Medulla oblongata (tissue), 1 donor: ENCODE results near the gene LNPEP.
"Not testable (repeated sequence)": the region's sequence is repeated elsewhere in the genome, so short reads cannot be mapped to it uniquely, and the experiment has no call there.

Experiments
- DNase-seq: peaks from one replicate; pipeline ENCODE4 v3.0.0-alpha.2; 2015; ENCODE audit errors: extremely low spot score

Gene LNPEP

DNA sequence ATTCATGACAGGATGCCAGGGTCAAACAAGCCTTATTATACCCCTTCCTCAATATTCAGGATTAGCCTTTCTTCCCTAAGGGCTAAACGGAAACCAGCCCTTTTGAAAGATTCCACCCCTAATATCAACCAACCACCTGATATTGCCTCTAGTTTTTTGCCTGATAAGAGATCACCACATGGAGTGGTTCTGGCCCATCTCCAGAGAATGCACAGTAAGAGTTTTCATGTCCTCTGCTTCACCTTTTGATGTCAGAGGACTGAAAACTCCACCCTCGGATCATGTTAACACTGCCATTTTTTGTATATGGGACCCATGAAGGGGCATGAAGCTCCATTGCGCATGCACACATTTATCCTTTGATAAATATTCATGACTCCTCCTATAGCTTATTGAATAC is 5.8 kb upstream of the LNPEP start:
- DNase-seq: no peak

DNA sequence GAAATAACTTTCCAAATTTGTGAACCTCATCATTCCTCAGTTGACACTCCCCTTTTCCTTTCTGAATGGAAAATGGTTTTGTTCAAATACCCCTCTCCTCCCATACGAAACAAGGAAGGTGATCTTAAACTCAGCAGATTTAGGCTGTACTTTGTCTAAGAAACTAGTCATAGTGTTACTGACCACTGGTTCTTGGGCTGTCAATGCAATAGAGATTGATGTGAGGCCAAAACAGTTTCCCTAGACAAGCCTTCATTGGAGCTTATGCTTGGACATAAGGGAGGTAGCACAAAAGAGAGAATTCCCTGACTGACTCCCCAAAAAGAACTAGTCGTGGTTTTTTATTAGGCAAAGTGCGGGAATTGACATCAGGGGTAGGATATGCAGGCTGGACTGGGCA is 5.3 kb upstream of the LNPEP start:
- no peak for DNase-seq

GRCh38 chr5:96931037-96931436 is 4.8 kb upstream of the LNPEP start:
- not testable (repeated sequence) for DNase-seq

- DNase-seq: peak; percentile 74
These were observed 4.3 kb upstream of the LNPEP start for GRCh38 chr5:96931605-96932004.

GRCh38 chr5:96932026-96932425 is 3.9 kb upstream of the LNPEP start:
- DNase-seq: no peak

- no peak for DNase-seq
These were observed 1.8 kb upstream of the LNPEP start for GRCh38 chr5:96933764-96934707.

DNA sequence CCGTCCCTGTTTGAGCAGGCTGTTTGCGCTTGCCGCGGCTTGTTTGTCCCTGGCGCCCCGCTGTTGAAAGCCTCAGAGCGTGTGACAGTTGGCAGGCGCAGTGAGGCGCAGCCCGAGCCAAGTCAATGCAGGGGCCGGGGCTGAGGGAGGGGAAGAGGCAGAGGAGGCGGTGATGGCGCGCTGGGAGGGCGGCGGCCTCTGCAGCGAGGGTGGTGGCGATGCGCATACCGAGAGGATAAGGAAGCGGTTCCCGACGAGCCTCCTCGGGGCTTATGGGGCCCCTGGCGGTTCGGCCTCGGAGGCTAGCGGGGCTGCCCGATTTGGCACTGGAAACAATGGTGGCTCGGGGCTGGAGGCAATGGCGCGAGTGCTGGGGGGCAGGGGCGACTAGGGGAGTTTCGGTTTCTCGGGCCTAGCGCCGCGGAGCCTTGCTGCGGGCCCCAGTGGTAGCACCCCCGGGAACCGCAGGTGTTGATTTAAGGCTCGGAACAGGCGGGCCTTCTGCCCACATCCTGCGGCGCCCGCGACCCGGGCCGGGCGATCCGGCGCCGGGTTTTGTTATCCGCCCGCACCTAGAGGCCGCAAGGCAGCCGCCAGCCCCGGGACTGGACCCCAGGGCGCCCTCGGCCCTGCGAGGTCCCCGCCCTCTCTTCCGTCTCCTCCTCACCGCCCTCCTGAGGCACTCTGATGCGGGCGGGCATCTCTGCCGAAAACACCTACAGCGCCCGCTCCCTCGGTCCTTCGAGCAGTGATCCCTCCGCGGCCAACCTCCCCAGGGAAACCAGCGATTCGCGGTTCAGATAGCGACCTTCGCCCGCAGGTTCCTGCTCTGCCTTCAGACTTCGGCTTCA is 947 bp upstream of the LNPEP start:
- DNase-seq: peak; percentile 94

DNA sequence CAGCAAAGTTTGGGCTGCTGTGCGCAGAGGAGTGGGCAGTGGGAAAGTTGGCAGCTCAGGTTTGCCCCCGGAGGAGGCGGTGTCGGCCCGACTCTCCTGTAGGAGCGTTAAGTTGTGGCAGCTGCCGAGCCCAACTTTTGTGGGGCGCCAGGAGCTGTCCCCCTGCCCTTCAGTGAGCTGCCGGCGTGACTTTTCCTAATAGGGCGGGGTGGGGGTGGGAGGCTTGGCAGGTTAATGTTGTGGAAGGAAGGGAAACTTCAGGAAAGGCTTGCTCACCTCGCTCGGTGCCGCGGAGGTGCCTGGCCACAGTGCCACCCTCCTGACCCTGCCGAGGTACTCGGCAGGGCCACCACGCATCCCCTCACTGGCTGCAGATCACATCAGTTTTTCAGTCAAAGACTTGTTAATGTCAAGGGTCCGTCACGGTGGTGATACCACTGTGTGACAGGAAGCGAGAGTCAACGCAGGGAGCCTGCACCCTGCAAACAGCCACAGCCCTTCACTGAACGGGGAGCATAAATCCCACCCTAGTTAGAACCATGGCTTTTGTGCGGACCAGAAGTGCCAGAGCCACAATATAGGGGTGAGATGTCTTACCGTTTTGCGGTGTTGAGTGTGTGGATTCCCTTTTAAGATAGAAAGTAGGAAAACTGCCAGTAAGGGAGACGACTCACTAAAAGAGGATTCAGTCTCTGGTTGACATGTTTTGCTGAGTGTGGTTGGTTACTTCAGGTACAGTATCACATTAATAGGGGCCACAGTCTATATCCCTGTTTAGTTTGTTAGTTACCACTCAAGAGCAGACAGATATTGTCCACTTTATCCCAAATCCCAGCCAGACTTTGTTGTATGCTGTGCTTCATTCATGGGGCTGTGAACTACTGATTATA is 796 bp downstream of the LNPEP start:
- DNase-seq: peak; percentile 75

GRCh38 chr5:96940586-96940985 is 4.7 kb downstream of the LNPEP start:
- DNase-seq: no peak

GRCh38 chr5:96941140-96941539 is 5.3 kb downstream of the LNPEP start:
- no peak for DNase-seq

DNA sequence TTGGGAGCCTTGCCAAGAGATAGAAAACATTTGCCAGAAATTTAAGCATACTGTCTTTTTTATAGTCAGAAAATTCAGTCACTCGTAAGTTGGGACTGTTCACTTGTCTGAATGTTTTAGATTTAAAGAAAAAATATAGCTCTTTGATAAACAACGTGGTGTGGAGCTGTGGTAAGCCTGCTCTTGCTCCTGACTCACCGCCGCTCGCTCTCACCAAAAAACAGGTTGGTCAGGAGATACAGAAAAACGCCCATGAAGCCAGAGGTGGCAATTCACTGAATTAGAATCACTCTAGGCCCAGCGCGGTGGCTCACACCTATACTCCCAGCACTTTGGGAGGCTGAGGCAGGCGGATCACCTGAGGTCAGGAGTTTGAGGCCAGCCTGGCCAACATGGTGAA is 6.2 kb downstream of the LNPEP start:
- DNase-seq: no peak

DNA sequence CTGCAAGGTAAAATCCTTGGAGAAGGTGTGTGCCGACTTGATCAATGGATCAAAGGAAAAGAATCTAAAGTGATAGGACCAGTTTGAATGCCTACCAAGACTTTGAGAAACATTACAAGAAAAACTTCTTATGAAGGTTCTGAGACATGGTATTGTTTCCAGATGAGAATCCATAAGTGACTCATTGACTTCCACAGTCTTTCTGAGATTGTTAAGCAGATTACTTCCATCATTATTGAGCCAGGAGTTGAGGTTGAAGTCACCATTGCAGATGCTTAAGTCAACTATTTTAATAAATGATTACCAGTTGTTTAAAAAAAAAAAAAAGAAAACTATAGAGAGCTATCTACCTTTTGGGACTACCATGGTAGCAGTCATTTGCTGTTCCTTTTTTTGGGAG is 7.0 kb downstream of the LNPEP start:
- no peak for DNase-seq

GRCh38 chr5:96943799-96944198 is 7.9 kb downstream of the LNPEP start:
- no peak for DNase-seq

DNA sequence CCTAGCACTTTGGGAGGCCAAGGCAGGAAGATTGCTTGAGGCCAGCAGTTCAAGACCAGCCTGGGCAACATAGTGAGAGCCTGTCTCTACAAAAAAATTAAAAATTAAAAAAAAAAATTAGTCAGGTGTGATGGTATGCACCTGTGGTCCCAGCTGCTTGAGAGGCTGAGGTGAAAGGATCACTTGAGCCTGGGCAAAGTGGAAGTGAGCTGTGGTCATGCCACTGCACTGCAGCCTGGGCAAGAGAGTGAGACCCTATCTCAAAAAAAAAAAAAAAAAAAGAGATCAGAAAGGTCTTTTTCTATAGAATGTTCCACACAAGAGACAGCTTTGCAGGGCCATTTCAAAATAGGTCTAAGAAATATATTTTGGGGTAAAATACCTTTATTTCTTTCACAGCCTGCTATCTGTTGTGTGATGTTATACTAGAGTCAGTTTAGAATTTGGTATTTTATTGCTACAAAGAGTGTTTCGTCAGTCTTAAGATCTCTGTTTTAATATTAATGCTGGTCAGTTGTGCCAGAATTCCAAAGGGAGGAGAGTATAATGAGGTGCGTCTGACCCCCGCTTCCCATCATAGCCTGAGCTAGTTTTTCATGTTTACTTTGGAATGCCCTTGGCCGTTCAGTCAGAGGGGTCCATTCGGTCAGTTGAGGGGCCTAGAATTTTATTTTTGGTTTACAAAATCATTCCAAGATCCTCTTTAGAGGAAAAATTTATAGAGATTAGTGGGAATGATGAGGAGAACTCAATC is 9.4 kb downstream of the LNPEP start:
- DNase-seq: no peak

GRCh38 chr5:96946381-96946780 is 10.5 kb downstream of the LNPEP start:
- no peak for DNase-seq

- no peak for DNase-seq
These were observed 16.4 kb downstream of the LNPEP start for GRCh38 chr5:96952118-96952750.

GRCh38 chr5:96952974-96953730 is 17.3 kb downstream of the LNPEP start:
- DNase-seq: no peak

- DNase-seq: no peak
These were observed 21.6 kb downstream of the LNPEP start for GRCh38 chr5:96957254-96958049.

- no peak for DNase-seq
These were observed 23.1 kb downstream of the LNPEP start for GRCh38 chr5:96958977-96959376.
